ENCODE results near the gene SHF.

DNA sequence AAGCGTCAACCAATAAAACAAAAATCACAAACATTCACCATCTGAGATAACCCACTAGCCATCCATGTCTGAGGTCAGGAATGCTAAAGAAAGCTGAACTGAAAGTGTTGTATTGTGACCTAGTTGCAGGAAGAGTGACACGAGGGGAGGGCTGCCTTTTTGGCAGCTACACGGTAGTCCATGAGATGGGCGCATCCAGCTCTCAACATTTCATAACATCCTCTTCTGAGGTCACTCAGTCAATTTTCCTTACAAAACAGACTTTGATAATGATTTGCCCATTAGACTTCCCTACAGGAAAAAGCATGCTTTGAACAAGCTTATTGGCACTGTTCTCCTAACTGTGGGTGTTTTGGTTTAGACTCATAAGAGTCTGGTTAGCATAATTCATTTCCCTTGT lies 15.4 kb upstream of the SHF start:
- TF ChIP-seq RAD21 (IDR thresholded peaks at IDR 0.05; ENCODE audit: low read length) (no peak), CEBPB (IDR thresholded peaks at IDR 0.05; ENCODE audit: low read depth, low read length) (no peak), POLR2A (IDR thresholded peaks at IDR 0.05; ENCODE audit: low read depth, low read length) (no peak), ELK1 (IDR thresholded peaks at IDR 0.05; ENCODE audit: borderline replicate concordance, low read depth, low read length) (no peak), USF2 (IDR thresholded peaks at IDR 0.05; ENCODE audit: low read depth, low read length) (no peak), RCOR1 (IDR thresholded peaks at IDR 0.05; ENCODE audit: insufficient replicate concordance, low read length) (no peak), BHLHE40 (IDR thresholded peaks at IDR 0.05; ENCODE audit: low read depth, low read length) (no peak), RFX5 (IDR thresholded peaks at IDR 0.05; ENCODE audit: low read depth, low read length) (no peak), SMC3 (IDR thresholded peaks at IDR 0.05; ENCODE audit: low read depth, low read length) (no peak), MXI1 (IDR thresholded peaks at IDR 0.05; ENCODE audit: borderline replicate concordance, low read depth, low read length) (no peak), MAZ (IDR thresholded peaks at IDR 0.05; ENCODE audit: borderline replicate concordance, low read depth, low read length) (no peak), NFE2L2 (IDR thresholded peaks at IDR 0.05; ENCODE audit: low read depth, low read length) (no peak)
- TF ChIP-seq, protein P1, sequence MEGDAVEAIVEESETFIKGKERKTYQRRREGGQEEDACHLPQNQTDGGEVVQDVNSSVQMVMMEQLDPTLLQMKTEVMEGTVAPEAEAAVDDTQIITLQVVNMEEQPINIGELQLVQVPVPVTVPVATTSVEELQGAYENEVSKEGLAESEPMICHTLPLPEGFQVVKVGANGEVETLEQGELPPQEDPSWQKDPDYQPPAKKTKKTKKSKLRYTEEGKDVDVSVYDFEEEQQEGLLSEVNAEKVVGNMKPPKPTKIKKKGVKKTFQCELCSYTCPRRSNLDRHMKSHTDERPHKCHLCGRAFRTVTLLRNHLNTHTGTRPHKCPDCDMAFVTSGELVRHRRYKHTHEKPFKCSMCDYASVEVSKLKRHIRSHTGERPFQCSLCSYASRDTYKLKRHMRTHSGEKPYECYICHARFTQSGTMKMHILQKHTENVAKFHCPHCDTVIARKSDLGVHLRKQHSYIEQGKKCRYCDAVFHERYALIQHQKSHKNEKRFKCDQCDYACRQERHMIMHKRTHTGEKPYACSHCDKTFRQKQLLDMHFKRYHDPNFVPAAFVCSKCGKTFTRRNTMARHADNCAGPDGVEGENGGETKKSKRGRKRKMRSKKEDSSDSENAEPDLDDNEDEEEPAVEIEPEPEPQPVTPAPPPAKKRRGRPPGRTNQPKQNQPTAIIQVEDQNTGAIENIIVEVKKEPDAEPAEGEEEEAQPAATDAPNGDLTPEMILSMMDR (conservative IDR thresholded peaks at IDR 0.05; ENCODE audit: low read depth, low read length) = no peak
